H9 (cell line): Measurements from ENCODE around the gene CAVIN4. TPM values are rescaled to one million over a fixed set of nuclear protein-coding genes. Genes with fewer than 3 reads are reported as not detected.

Source experiments
- DNase-seq: peaks from one replicate; pipeline ENCODE4 v3.0.0-alpha.2; 2017
- H2AFZ ChIP-seq: one replicate; pipeline ENCODE4 v1.6.1; 2013; ENCODE audit warnings: mild to moderate bottlenecking, low read length, control low read depth, moderate library complexity
- H2AK5ac ChIP-seq: 2 replicates; pipeline ENCODE4 v1.6.1; 2013; ENCODE audit warnings: low read length, control low read depth, mixed read lengths; ENCODE audit not compliant: insufficient read length
- H2BK120ac ChIP-seq: one replicate; pipeline ENCODE4 v1.6.1; 2013; ENCODE audit warnings: low read depth, mild to moderate bottlenecking, low read length, control low read depth, inconsistent platforms; ENCODE audit not compliant: poor library complexity, severe bottlenecking
- H2BK12ac ChIP-seq: 2 replicates; pipeline ENCODE4 v1.6.1; 2013; ENCODE audit warnings: low read length, control low read depth, mixed read lengths, low read depth; ENCODE audit not compliant: insufficient read length
- H2BK15ac ChIP-seq: 2 replicates; pipeline ENCODE4 v1.6.1; 2013; ENCODE audit warnings: low read depth, low read length, control low read depth
- H2BK20ac ChIP-seq: one replicate; pipeline ENCODE4 v1.6.1; 2013; ENCODE audit warnings: low read depth, mild to moderate bottlenecking, low read length, control low read depth, inconsistent platforms; ENCODE audit not compliant: poor library complexity, severe bottlenecking
- H2BK5ac ChIP-seq: 2 replicates; pipeline ENCODE4 v1.6.1; 2013; ENCODE audit warnings: low read length, control low read depth, mixed read lengths; ENCODE audit not compliant: insufficient read length
- H3K14ac ChIP-seq: 2 replicates; pipeline ENCODE4 v1.6.1; 2013; ENCODE audit warnings: low read length, control low read depth; ENCODE audit not compliant: insufficient read depth
- H3K18ac ChIP-seq: 2 replicates; pipeline ENCODE4 v1.6.1; 2013; ENCODE audit warnings: low read depth, mild to moderate bottlenecking, mixed read lengths, low read length, control low read depth; ENCODE audit not compliant: insufficient read length
- H3K23ac ChIP-seq: 2 replicates; pipeline ENCODE4 v1.6.1; 2013; ENCODE audit warnings: low read length, control low read depth, mixed read lengths, low read depth; ENCODE audit not compliant: insufficient read length
- H3K23me2 ChIP-seq: 2 replicates; pipeline ENCODE4 v1.6.1; 2013; ENCODE audit warnings: low read depth, mild to moderate bottlenecking, mixed read lengths, low read length, control low read depth; ENCODE audit not compliant: insufficient read length, poor library complexity, severe bottlenecking
- H3K27ac ChIP-seq: 2 replicates; pipeline ENCODE4 v1.5.1; 2013; ENCODE audit warnings: low read length, control low read depth, mixed read lengths, low read depth; ENCODE audit not compliant: insufficient read length
- H3K27me3 ChIP-seq: 2 replicates; pipeline ENCODE4 v1.6.1; 2013; ENCODE audit warnings: low read length, control low read depth, inconsistent platforms; ENCODE audit not compliant: insufficient read depth
- H3K4ac ChIP-seq: 2 replicates; pipeline ENCODE4 v1.6.1; 2013; ENCODE audit warnings: low read depth, mild to moderate bottlenecking, control low read depth, inconsistent platforms, low read length, moderate library complexity
- H3K4me1 ChIP-seq: 2 replicates; pipeline ENCODE4 v1.6.1; 2013; ENCODE audit warnings: low read length, control low read depth, inconsistent platforms; ENCODE audit not compliant: insufficient read depth
- H3K4me2 ChIP-seq: 2 replicates; pipeline ENCODE4 v1.6.1; 2013; ENCODE audit warnings: low read length, control low read depth, mixed read lengths; ENCODE audit not compliant: insufficient read length, insufficient read depth
- H3K56ac ChIP-seq: 2 replicates; pipeline ENCODE4 v1.6.1; 2013; ENCODE audit warnings: low read depth, mild to moderate bottlenecking, mixed read lengths, low read length, control low read depth; ENCODE audit not compliant: insufficient read length
- H3K79me1 ChIP-seq: 2 replicates; pipeline ENCODE4 v1.6.1; 2013; ENCODE audit warnings: low read depth, mild to moderate bottlenecking, moderate library complexity, low read length, control low read depth, inconsistent platforms; ENCODE audit not compliant: insufficient read depth, poor library complexity, severe bottlenecking
- H3K79me2 ChIP-seq: 2 replicates; pipeline ENCODE4 v1.6.1; 2013; ENCODE audit warnings: low read length, control low read depth, inconsistent platforms; ENCODE audit not compliant: insufficient read depth
- H3K9ac ChIP-seq: 2 replicates; pipeline ENCODE4 v1.6.1; 2013; ENCODE audit warnings: low read length, control low read depth, mixed read lengths; ENCODE audit not compliant: insufficient read length; ENCODE audit errors: extremely low read depth
- H3K9me3 ChIP-seq: one replicate; pipeline ENCODE4 v1.6.1; 2013; ENCODE audit warnings: low read depth, low read length, inconsistent platforms; ENCODE audit not compliant: control insufficient read depth
- H3T11ph ChIP-seq: one replicate; pipeline ENCODE4 v1.6.1; 2013; ENCODE audit warnings: mild to moderate bottlenecking, low read length, control low read depth, inconsistent platforms
- H4K20me1 ChIP-seq: one replicate; pipeline ENCODE4 v1.6.1; 2013; ENCODE audit not compliant: control insufficient read depth, insufficient read length, insufficient read depth
- H4K5ac ChIP-seq: 2 replicates; pipeline ENCODE4 v1.6.1; 2013; ENCODE audit warnings: low read depth, mild to moderate bottlenecking, mixed read lengths, low read length, control low read depth; ENCODE audit not compliant: insufficient read length
- H4K8ac ChIP-seq: replicated peaks from 2 replicates; pipeline ENCODE4 v1.6.1; 2013; ENCODE audit warnings: low read length, control low read depth, mixed read lengths, low read depth; ENCODE audit not compliant: insufficient read length
- H4K91ac ChIP-seq: 2 replicates; pipeline ENCODE4 v1.6.1; 2013; ENCODE audit warnings: low read depth, mild to moderate bottlenecking, moderate library complexity, mixed read lengths, low read length, control low read depth; ENCODE audit not compliant: insufficient read length
- H3K27ac Mint-ChIP-seq, 3 experiments: 2 replicates in 2 of 3; 3 replicates in 1 of 3; pipeline ENCODE4 v1.8.0; 2020 to 2021; ENCODE audit warnings: mixed read lengths in 3 of 3, mild to moderate bottlenecking in 1 of 3, moderate library complexity in 1 of 3
- H3K27me3 Mint-ChIP-seq: 2 replicates; pipeline ENCODE4 v1.8.0; 2021; ENCODE audit warnings: low read depth, mild to moderate bottlenecking, moderate library complexity, mixed read lengths
- H3K36me3 Mint-ChIP-seq, 3 experiments: 2 replicates in 2 of 3; 3 replicates in 1 of 3; pipeline ENCODE4 v1.8.0; 2020 to 2021; ENCODE audit warnings: low read depth in 3 of 3, mixed read lengths in 3 of 3; ENCODE audit not compliant: insufficient read depth in 1 of 3
- H3K4me1 Mint-ChIP-seq, 2 experiments: 2 replicates each; pipeline ENCODE4 v1.8.0; 2020; ENCODE audit warnings: mixed read lengths in 2 of 2
- H3K4me3 Mint-ChIP-seq, 2 experiments: 2 replicates in 1 of 2; 3 replicates in 1 of 2; pipeline ENCODE4 v1.8.0; 2020 to 2021; ENCODE audit warnings: mild to moderate bottlenecking in 2 of 2, mixed read lengths in 2 of 2, moderate library complexity in 1 of 2
- H3K9me3 Mint-ChIP-seq, 2 experiments: 2 replicates in 1 of 2; 3 replicates in 1 of 2; pipeline ENCODE4 v1.8.0; 2020; ENCODE audit warnings: mild to moderate bottlenecking in 2 of 2, mixed read lengths in 2 of 2, moderate library complexity in 1 of 2
- CTCF ChIP-seq: fragments of 200-600 bp; sonication (generic); conservative IDR thresholded peaks from 3 replicates; pipeline ENCODE4 v1.8.0; 2021; ENCODE audit warnings: antibody characterized with exemption, mild to moderate bottlenecking
- WGBS: extraction: QIAGEN DNeasy Blood & Tissue Kit; methylation state at CpG from one replicate; pipeline ENCODE4 v1.1.7; 2013; ENCODE audit warnings: missing lambda C conversion rate, low lambda C conversion rate, mixed read lengths; ENCODE audit not compliant: insufficient read length; ENCODE audit errors: extremely low coverage; 5-methylcytosine and 5-hydroxymethylcytosine counted together
- total RNA-seq: library from RNA; stranded (reverse); gene quantifications from 2 replicates; pipeline ENCODE4 v1.2.1, GENCODE V29; 2021

CAVIN4 gene
- total RNA-seq, 1 experiment from 2014 or later, result 7.3 TPM

- Histone ChIP-seq H3K27me3 (no peaks in the 10 kb centered on the region), H3K23ac (no peak overlapping the region), H3K4me1 (no peaks in the 10 kb centered on the region), H4K5ac (no peak overlapping the region), H3K18ac (no peak overlapping the region), H2BK120ac (no peak overlapping the region), H3K56ac (no peak overlapping the region), H2AFZ (no peak overlapping the region), H2AK5ac (no peak overlapping the region), H3K79me2 (no peaks in the 10 kb centered on the region), H4K91ac (no peak overlapping the region), H2BK20ac (no peak overlapping the region), H3K79me1 (no peaks in the 10 kb centered on the region), H3T11ph (no peak overlapping the region), H3K14ac (no peak overlapping the region), H3K4ac (no peak overlapping the region), H2BK5ac (no peak overlapping the region), H3K9ac (no peak overlapping the region), H3K9me3 (no peaks in the 10 kb centered on the region), H2BK15ac (no peak overlapping the region), H3K27ac (no peak overlapping the region), H4K20me1 (no peaks in the 10 kb centered on the region), H3K23me2 (no peaks in the 10 kb centered on the region), H2BK12ac (no peak overlapping the region), H4K8ac (no peak overlapping the region), H3K4me2 (no peak overlapping the region)
- no peaks in the 10 kb centered on the region for H3K9me3 Mint-ChIP-seq
- peaks cover 5 to 27% (median 27%) of the 10 kb centered on the region in 3 experiments; a peak in 6 of 7 replicates for H3K36me3 Mint-ChIP-seq
- no peak for TF ChIP-seq CTCF
- DNase-seq, result no peak
- H3K4me1 Mint-ChIP-seq, result no peaks in the 10 kb centered on the region
- no peak overlapping the region for H3K27ac Mint-ChIP-seq
- no peaks in the 10 kb centered on the region for H3K27me3 Mint-ChIP-seq
- H3K4me3 Mint-ChIP-seq, result no peak overlapping the region
- WGBS, result no CpG with 5 or more reads among the region's 3 CpGs
Measured at GRCh38 chr9:100580257-100580656, 2.4 kb downstream of the CAVIN4 start.
